MV-4-11 (cell line): ENCODE data around the gene PJA2.

Source experiments
- DNase-seq: peaks from one replicate; lab custom pipeline; 2025; lab: John Stamatoyannopoulos, UW

The PJA2 gene

GRCh38 chr5:109350537-109351270 lies 59.1 kb downstream of the PJA2 start:
- DNase-seq, result no peak

GRCh38 chr5:109349388-109349787 lies 60.4 kb downstream of the PJA2 start:
- no peak for DNase-seq

DNA sequence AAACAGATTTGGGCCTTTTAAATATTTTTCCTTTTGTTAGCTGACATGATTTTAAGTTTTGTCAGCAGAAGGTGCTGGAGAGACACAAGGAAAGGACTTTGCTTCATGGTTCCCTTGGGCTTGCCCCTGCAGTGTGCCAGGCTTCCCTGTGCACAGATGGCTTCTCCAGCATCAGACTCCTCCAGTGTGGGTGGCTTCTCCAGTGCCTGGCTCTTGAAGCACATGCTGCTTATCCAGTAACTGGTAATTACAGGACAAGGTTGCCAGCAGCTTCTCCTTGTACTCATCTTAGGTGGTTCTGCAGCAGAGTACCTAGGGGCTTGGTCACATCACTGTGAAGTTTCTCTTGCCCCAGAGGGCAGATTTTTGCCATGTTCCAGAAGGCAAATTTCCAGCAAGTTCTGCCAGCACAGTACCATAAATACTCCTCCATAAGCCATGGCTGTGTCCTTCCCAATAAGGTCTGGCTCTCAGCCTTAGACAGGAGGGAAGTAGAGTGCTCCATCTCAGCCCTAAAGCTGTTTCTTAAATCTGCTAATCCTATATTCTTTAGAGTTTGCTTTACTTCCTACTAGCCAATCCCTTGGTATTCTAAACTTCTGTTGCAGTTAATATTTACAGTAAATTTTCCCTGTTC lies 62.4 kb downstream of the PJA2 start:
- no peak for DNase-seq

DNA sequence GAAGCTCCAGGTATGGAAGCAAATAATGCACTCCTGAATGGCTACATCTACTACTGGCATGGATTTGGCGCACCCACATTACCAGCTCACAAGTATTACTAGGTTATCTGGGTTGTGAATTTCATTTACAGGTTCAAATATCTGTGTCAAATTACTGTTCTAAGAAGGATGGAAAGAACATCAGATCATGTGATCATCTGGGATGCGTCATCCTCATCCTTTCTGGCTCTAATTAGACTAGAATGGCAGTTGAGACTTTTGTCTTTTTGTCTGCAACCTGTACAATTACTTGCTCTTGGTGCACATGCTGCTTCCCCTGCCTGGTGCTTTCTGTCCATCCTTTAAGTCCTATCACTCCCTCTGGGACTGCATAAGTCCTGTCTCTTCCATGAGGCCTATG lies 64.1 kb downstream of the PJA2 start:
- DNase-seq, result no peak

GRCh38 chr5:109340351-109340750 lies 69.4 kb downstream of the PJA2 start:
- no peak for DNase-seq

DNA sequence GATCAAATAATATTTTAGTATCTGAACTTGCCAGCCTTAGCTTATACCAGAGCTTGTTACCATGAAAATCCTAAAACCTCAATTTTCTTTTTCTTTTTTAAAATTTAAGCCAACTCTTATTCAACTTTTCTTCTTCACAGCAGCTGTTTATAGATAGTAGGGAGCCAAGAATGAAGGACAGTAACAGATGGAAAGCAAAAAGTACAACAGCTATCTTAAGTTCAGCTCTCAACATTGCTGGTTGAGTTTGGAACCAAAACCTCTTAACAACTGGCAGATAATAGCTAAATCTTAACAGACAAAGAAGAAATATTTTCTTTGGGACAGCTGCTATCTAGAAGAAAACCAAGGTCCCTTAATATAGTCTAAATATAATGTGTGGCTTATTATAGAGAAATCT lies 74.7 kb downstream of the PJA2 start:
- DNase-seq, result no peak

DNA sequence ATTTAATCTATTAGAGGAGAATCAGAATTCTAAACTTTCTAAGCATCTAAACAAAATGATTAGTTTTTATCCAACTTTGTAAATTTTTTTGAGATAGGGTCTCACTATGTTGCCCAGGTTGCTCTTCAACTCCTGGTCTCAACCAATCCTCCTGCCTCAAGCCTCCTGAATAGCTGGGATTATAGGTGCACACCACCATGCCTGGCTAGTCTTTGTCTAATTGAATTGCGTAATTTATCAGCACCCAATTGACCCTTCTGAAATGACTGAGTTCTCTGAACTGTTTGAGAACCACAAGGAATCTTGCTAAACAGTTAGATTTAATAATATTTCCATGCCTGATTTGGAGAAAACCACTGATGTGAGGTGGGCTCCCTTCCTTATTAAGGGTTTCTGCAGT lies 75.7 kb downstream of the PJA2 start:
- DNase-seq, result no peak

DNA sequence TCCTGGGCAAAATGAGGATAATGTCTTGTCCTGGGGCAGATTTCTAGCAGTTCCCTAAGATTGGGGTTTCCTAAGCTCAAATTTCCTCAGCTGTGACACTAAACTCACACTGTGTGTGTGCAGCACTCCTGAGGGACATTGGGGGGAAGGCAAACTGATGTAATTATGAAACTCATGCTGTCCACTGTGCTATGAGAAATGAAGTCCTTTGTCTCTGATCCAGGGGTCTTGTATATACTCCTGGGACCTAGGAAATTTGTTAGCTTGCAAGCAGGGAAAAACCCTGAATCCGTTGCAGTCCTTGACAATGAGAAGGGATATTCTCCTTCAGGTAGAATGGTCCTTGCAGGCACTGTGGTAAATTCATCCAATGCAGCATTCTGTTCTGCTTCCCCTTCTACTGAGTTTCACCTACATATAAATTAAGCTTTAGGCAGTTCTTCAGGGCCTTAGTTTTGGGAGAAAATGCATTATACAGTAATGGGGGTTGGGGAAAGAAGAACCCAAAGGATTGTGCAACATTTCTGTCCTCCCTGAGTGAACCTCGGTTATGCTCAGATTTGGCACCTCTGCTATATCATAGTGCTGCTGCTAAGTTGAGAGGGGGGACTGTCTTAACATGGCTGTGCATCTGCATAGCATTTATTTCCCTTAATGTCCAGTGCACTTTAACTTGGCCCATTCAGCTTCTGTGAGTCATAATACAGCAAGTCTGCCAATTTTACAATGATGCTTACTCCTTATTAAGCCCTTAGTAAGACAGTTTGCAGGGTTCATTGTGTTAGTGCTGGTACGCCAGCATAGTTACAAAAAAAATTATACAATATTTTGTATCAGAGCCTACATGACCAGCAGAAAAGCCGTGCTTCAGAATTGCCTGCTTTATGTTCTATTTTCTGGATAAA lies 80.2 kb downstream of the PJA2 start:
- DNase-seq, result peak; percentile 32

DNA sequence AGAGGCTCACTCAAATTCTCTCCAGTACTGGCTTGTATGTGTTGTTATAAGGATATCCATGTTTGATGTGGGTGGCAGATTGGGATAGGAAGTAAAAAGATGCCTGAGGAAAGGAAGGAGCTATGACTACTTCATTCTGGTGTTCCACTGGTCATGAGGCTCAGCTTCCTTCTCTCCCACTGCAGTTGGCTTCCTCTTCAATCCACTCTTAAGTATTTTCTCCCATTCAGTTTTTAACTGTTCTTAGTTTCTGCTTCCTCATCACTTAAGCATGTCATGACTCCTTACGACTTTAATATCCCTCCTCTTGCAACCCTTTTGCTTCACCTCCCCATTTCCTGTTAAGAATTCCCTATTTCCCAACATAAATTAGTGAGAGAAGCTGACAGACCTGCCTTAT lies 81.1 kb downstream of the PJA2 start:
- DNase-seq, result peak; percentile 13

DNA sequence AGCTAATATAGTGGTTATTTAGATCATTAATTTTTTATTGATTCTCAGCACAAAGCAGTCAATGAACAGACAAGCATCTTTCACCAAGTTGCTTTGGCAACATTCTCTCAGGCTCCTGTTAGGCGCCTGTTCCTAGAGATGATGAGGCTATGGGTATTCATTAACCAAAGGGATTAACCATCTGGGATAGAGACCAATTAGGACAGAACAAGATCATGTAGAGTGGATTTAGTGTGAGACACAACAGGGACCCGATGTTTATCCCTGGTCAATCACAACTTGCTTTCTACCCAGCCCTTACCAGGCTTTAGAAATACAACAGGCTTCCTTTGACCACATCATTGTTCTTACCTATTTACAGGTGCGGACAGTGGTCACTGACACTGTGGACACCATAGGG lies 82.2 kb downstream of the PJA2 start:
- DNase-seq, result no peak

DNA sequence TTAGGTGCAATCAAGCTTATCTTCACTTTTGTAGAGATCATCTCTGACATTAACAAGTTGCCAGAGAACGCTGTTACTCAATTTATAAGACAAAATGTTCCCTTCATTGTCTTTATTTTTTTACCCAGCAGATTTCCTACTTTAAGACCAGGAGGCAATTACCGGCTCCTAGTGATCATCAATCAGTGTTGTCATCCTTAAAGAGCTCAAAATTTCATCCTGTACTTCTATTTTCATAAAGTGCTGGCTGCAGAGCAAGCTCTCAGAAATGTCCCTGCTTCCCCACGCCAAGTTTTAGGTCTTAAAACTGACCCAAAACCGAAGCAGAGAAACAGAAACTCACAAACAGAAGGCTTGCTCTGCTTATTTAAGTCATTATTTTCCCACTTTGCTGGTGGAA lies 82.9 kb downstream of the PJA2 start:
- DNase-seq, result no peak

- DNase-seq, result no peak
Measured at GRCh38 chr5:109325456-109325855, 84.3 kb downstream of the PJA2 start.

DNA sequence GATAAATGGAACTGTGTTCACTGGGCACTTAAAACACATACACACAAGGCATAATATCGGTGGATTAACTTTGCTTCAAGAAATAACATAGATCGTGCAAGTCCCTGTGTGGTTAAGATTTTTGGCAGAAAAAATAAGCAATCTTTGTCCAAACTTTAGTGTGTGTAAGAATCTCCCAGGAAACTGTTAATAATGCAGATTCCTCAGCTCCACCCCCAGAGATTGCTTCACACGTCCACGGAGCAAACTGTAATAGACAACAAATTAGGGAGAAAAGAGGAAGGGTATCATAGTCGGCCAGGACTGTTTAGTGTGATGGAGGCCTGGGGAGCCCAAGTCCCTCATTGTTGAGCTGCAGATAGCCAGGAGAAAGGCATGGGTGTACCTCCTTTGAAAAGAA lies 84.8 kb downstream of the PJA2 start:
- peak; percentile 86 for DNase-seq

DNA sequence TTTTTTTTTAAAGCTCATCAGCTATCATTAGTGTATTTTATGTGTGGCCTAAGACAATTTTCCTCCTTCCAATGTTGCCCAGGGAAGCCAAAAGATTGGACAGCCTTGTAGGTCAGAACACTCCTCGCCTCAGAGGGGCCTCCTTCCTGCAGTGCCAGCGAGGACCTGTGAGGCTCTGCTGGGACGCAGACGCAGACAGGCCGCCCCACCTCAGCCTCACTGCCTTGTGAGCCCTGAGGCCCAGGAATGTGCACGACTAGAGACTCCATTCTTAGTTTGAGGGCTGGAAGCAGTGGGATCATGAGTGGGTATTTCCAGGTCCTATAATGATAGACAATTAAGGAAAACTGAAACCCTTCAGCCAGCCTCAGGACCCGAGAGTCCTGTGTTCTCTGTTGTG lies 85.4 kb downstream of the PJA2 start:
- no peak for DNase-seq

GRCh38 chr5:109322694-109323093 lies 87.1 kb downstream of the PJA2 start:
- no peak for DNase-seq

- no peak for DNase-seq
Measured at GRCh38 chr5:109319351-109319750, 90.4 kb downstream of the PJA2 start.

DNA sequence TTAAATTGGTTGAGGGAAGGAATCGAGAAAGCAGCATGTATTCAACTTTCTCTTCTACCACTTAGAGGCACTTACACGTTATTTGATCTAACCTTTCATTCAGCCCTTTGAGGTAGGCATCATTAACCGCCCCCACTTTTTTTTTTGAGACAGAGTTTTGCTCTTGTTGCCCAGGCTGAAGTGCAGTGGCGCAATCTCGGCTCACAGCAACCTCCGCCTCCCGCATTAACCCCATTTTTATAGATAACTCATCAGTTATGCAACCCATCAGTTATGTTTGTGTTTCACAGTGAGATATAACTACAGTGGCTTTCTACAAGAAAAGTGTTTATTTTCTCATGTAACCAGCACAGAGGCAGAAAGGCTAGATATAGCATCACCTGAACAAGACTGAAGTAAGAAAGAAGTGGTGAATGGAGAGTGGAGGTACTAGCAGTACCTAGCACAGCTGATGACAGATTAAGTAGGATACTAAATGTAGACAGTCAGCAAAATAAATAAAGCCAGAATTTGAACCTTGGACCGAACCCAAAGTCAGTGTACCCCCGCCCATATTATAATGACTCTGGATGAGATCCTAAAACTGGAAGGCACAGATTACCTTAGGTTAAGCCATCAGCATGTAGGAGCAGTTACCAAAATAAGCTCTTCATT lies 91.2 kb downstream of the PJA2 start:
- DNase-seq, result peak; percentile 63

DNA sequence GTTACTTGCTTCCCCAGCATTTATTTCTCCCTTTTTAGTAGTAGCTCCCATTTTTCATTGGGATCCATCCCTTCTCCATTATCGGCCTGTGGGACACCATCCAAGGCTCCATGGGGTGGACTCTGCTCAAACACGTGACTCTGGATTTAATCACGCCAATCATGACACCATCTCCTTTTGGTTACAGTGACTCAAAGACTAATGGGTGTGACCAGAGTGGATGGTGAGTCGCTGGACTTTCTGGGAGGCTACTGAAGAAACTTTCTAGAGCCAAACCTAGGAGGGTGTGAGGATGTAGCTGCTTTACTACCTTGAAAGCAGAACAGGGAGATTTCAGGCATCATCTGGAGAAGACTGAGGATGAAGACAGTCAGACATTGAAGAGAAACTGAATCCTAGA lies 93.1 kb downstream of the PJA2 start:
- DNase-seq, result no peak

DNA sequence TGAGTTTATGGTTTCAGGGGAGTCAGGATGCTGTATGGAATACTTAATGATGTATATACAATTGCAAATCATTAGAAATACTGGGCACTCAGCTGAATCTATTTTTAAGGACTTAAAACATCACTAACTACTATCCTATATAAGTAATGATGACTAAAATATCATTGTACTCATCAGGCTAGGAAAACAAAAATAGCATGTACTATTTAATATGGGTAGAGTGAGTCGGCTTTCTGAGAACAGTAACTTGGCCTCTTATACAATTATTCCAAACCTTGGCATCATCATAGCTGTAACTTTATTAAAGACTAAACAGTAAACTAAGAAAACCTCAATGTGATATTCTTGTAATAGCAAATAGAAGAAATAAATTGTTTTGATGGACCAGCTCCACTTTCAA lies 94.5 kb downstream of the PJA2 start:
- DNase-seq, result no peak

DNA sequence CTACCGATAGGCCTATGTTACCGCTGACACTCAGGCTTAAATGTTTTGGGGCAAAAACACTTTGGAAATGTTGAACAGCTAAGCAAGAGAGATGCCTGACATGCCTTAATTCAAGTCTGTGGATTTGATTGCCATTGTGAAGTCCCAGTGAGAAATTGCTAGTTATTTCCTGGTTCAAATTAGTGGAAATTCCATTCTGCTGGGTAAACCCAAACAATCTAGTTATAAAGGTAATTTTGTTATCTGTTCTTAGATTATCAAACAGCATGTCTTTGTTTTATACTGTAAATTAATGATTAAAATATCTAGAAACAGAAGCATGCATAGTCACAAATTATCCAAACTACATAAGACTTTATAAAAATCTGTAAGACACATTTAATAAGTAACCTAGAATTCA lies 96.6 kb downstream of the PJA2 start:
- DNase-seq, result no peak

DNA sequence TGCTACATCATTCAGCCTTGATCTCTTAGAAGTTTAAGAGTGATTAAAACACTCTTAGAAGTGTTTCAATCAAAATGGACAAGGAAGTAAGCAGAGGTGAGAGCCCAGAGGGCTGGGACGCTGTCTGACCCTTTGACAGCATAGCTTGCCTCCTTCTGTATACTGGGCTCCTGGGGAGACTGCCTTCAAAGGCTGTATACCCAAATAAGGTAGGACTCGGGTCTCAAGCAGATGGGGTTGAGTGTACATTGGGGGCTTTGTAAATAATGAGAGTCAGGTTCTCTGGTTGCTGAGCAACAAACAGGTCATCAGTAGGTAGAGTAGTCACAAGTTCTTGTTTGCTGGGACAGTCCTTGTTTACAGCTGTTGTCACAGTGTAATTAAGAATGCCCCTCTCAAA lies 97.1 kb downstream of the PJA2 start:
- DNase-seq, result no peak

DNA sequence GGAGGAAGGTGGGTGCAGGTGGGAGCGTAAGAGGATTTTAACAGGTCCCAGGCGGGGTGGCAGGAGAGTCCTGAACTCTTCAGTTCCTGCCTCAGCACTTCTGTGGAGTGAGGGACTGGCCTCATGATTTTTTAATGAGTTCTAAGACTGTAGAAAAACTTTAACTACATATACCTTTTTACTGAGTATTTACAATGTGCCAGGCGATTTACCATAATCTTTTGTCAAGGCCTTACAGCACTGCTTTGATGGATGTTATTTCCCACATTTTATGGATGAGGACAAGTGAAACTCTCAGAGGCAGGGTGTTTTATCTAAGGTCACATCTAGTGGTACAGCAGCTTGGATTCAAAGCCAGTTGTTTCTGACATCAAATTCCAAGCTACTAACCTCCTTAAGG lies 99.5 kb downstream of the PJA2 start:
- no peak for DNase-seq
